BE2C (cell line): ENCODE data around the gene DLG2.

ENCODE experiments used
- DNase-seq: peaks from one replicate; pipeline ENCODE4 v3.0.0-alpha.2; 2020
- H3K27me3 ChIP-seq: fragments of 250-450 bp; sonication (Bioruptor Pico); 2 replicates; pipeline ENCODE4 v1.5.1; 2020; ENCODE audit warnings: mild to moderate bottlenecking
- H3K36me3 ChIP-seq: fragments of 250-450 bp; sonication (Bioruptor Pico); 2 replicates; pipeline ENCODE4 v1.5.1; 2020; ENCODE audit warnings: mild to moderate bottlenecking
- H3K4me1 ChIP-seq: fragments of 250-450 bp; sonication (Bioruptor Pico); 2 replicates; pipeline ENCODE4 v1.5.1; 2020
- H3K4me3 ChIP-seq: 2 replicates; pipeline ENCODE4 v1.5.1; 2011; ENCODE audit warnings: low read depth, low read length
- H3K9me3 ChIP-seq: fragments of 250-450 bp; sonication (Bioruptor Pico); 2 replicates; pipeline ENCODE4 v1.5.1; 2020
- CTCF ChIP-seq: IDR thresholded peaks from 2 replicates; pipeline ENCODE4 v1.5.1; 2012; ENCODE audit warnings: mild to moderate bottlenecking, low read depth, low read length

The DLG2 gene

GRCh38 chr11:84581083-84581482 lies 1046.1 kb downstream of the DLG2 start:
- Histone ChIP-seq H3K36me3 (no peaks in the 10 kb centered on the region), H3K9me3 (no peaks in the 10 kb centered on the region), H3K4me3 (no peak overlapping the region), H3K27me3 (peaks cover 3% of the 10 kb centered on the region; the same call in 1 of the 2 replicates), H3K4me1 (no peaks in the 10 kb centered on the region)
- no peak for TF ChIP-seq CTCF
- DNase-seq = no peak

GRCh38 chr11:84580428-84580827 lies 1046.7 kb downstream of the DLG2 start:
- H3K27me3 ChIP-seq = peaks cover 3% of the 10 kb centered on the region; the same call in 1 of the 2 replicates
- no peak for DNase-seq
- no peak for TF ChIP-seq CTCF
- H3K36me3 ChIP-seq = no peaks in the 10 kb centered on the region
- H3K4me1 ChIP-seq = no peaks in the 10 kb centered on the region
- no peaks in the 10 kb centered on the region for H3K9me3 ChIP-seq
- H3K4me3 ChIP-seq = no peak overlapping the region

GRCh38 chr11:84573868-84574267 lies 1053.3 kb downstream of the DLG2 start:
- H3K36me3 ChIP-seq = no peaks in the 10 kb centered on the region
- no peaks in the 10 kb centered on the region for H3K9me3 ChIP-seq
- no peaks in the 10 kb centered on the region for H3K4me1 ChIP-seq
- H3K27me3 ChIP-seq = no peaks in the 10 kb centered on the region
- no peak overlapping the region for H3K4me3 ChIP-seq
- no peak for TF ChIP-seq CTCF
- no peak for DNase-seq

GRCh38 chr11:84566671-84567070 lies 1060.5 kb downstream of the DLG2 start:
- H3K27me3 ChIP-seq = no peaks in the 10 kb centered on the region
- H3K4me1 ChIP-seq = no peaks in the 10 kb centered on the region
- H3K36me3 ChIP-seq = no peaks in the 10 kb centered on the region
- H3K9me3 ChIP-seq = no peaks in the 10 kb centered on the region
- no peak for TF ChIP-seq CTCF
- H3K4me3 ChIP-seq = no peak overlapping the region
- DNase-seq = no peak

GRCh38 chr11:84564867-84565184 lies 1062.3 kb downstream of the DLG2 start:
- Histone ChIP-seq H3K27me3 (no peaks in the 10 kb centered on the region), H3K4me1 (no peaks in the 10 kb centered on the region)

GRCh38 chr11:84564180-84564866 lies 1062.8 kb downstream of the DLG2 start:
- peak; percentile 48 for DNase-seq
- TF ChIP-seq CTCF = peak; percentile 96
- Histone ChIP-seq H3K4me1 (no peaks in the 10 kb centered on the region), H3K4me3 (no peak overlapping the region), H3K9me3 (no peaks in the 10 kb centered on the region), H3K27me3 (no peaks in the 10 kb centered on the region), H3K36me3 (no peaks in the 10 kb centered on the region)

More at GRCh38 chr11:84564867-84565184, 1062.3 kb downstream of the DLG2 start:
- no peak for DNase-seq
- Histone ChIP-seq H3K9me3 (no peaks in the 10 kb centered on the region), H3K36me3 (no peaks in the 10 kb centered on the region), H3K4me3 (no peak overlapping the region)
- no peak for TF ChIP-seq CTCF
